Posterior vena cava (tissue), 2 donors: ENCODE measurements around the gene GAS5. TPM values are rescaled to one million over a fixed set of nuclear protein-coding genes. Genes with fewer than 3 reads are reported as not detected.

ENCODE experiments used
- DNase-seq: peaks from one replicate; pipeline ENCODE4 v3.0.0-alpha.2; 2020; ENCODE audit warnings: low spot score
- intact Hi-C, 2 donors: fragments of 100-400 bp; cut with DNase I; formaldehyde crosslinking; loops; one replicate each; pipeline versions ENCODE4 v1.14.1 to v1.14.2; 2022 to 2023
- total RNA-seq, 2 donors: library from RNA; stranded (reverse); fragmentation: NEBNext Ultra II Directional; extraction: Animal tissue kit (Norgen Biotek cat#: 25700); gene quantifications; one replicate each; pipeline ENCODE4 v1.2.1, GENCODE V29; 2021
- donor health status: DM: yes; HTN: yes; CAD: no.
- donor health status: DM: yes; HTN: yes; CAD: no.

The GAS5 gene
- total RNA-seq, 2 donors from 2014 or later, result 185 to 193 TPM

- intact Hi-C loops, result no loop called here
- no peak for DNase-seq
These were observed 11.8 kb downstream of the GAS5 start for GRCh38 chr1:173856014-173856413.

GRCh38 chr1:173853074-173853473 is 14.7 kb downstream of the GAS5 start:
- intact Hi-C loops, result no loop called here
- DNase-seq, result no peak

GRCh38 chr1:173852105-173852504 is 15.7 kb downstream of the GAS5 start:
- no peak for DNase-seq
- intact Hi-C loops, result no loop called here

GRCh38 chr1:173832748-173833147 is 35.0 kb downstream of the GAS5 start:
- DNase-seq, result no peak
- intact Hi-C loops, result no loop called here

GRCh38 chr1:173827611-173828010 is 40.2 kb downstream of the GAS5 start:
- intact Hi-C loops, result loop anchor here in 1 of 2 donors (10.0 kb wide), 1 partner anchor 403 kb away; no protein-coding TSS in a partner anchor
- DNase-seq, result no peak

- intact Hi-C loops, result loop anchor here in 1 of 2 donors (10.0 kb wide), 1 partner anchor 400 kb away; no protein-coding TSS in a partner anchor
- peak; percentile 99 for DNase-seq
These were observed 43.3 kb downstream of the GAS5 start, which contains the start of the genes CENPL and DARS2 for GRCh38 chr1:173824315-173825081. CENPL (minus strand) TSS chr1:173824883; CDS start chr1:173811299, 13,584 bp downstream. DARS2 (plus strand) TSS chr1:173824673; CDS start chr1:173825230, 557 bp downstream.

- DNase-seq, result no peak
- intact Hi-C loops, result loop anchor here (2.0 to 10.0 kb wide), 2 partner anchors 47 to 399 kb away; no protein-coding TSS in a partner anchor
These were observed 43.9 kb downstream of the GAS5 start for GRCh38 chr1:173823781-173824314.

GRCh38 chr1:173821680-173822079 is 46.1 kb downstream of the GAS5 start:
- DNase-seq, result no peak
- intact Hi-C loops, result loop anchor here (2.0 to 10.0 kb wide), 2 partner anchors 49 to 397 kb away; no protein-coding TSS in a partner anchor

GRCh38 chr1:173818459-173818858 is 49.3 kb downstream of the GAS5 start:
- no peak for DNase-seq
- intact Hi-C loops, result no loop called here

Other genes with a start within 250 kb of the GAS5 start
- not detected for gene TEX50, start 232.7 kb downstream of the GAS5 start, total RNA-seq
- under 1 TPM; 0.14 to 0.42 TPM for gene ANKRD45, start 198.1 kb downstream of the GAS5 start, total RNA-seq
- gene KLHL20, start 153.0 kb downstream of the GAS5 start, total RNA-seq, result 10 to 100 TPM; 25.8 to 27.2 TPM
- gene DARS2, start 43.3 kb downstream of the GAS5 start, total RNA-seq, result 1 to 10 TPM; 8.7 to 8.8 TPM
- 1 to 10 TPM; 5.4 to 8.4 TPM for gene CENPL, start 43.1 kb downstream of the GAS5 start, total RNA-seq
- 10 to 100 TPM; 12.0 to 15.0 TPM for gene ZBTB37, start 391 bp upstream of the GAS5 start, total RNA-seq
- under 1 TPM in 1 of 2 donors, not detected in 1; 0.65 TPM for gene SERPINC1, start 49.3 kb upstream of the GAS5 start, total RNA-seq
- gene RC3H1, start 154.4 kb upstream of the GAS5 start, total RNA-seq, result 10 to 100 TPM; 25.8 to 27.2 TPM